CD4-positive, alpha-beta T cell (primary cell): ENCODE results near the gene ELL2. TPM values are rescaled to one million over a fixed set of nuclear protein-coding genes. Genes with fewer than 3 reads are reported as not detected.

Experiments used
- ATAC-seq: fragments of 200-7000 bp; cut with Tn5 transposase; one replicate; pipeline ENCODE4 v1.10.0; 2022; ENCODE audit warnings: mild to moderate bottlenecking; ENCODE audit not compliant: poor library complexity
- CTCF ChIA-PET: fragments of 350-600 bp; sonication (Branson Sonifier 250); formaldehyde crosslinking; loops from one replicate; lab custom pipeline; 2021; ENCODE audit warnings: antibody characterized with exemption, inconsistent platforms; lab: Charles Lee
- POLR2A ChIA-PET: fragments of 350-600 bp; sonication (Branson Sonifier 250); formaldehyde crosslinking; loops from one replicate; lab custom pipeline; 2021; ENCODE audit warnings: antibody characterized with exemption, inconsistent platforms; lab: Charles Lee
- DNase-seq, 14 experiments: peaks; one replicate each; pipeline ENCODE4 v3.0.0-alpha.2; 2013 to 2020; ENCODE audit warnings: mixed read lengths in 2 of 14
- H3K27ac ChIP-seq, 2 donors: one replicate each; pipeline versions ENCODE4 v1.5.1 to v1.7.0; 2013; ENCODE audit warnings: low read length in 2 of 2, low read depth in 1 of 2, mild to moderate bottlenecking in 1 of 2
- H3K27me3 ChIP-seq, 2 experiments: 1 replicate in 1 of 2; 2 replicates in 1 of 2; pipeline versions ENCODE4 v1.6.1 to v1.7.0; 2013; ENCODE audit warnings: low read length in 2 of 2, control low read depth in 1 of 2, mild to moderate bottlenecking in 1 of 2, moderate library complexity in 1 of 2; ENCODE audit not compliant: insufficient read depth in 2 of 2, control insufficient read depth in 1 of 2
- H3K36me3 ChIP-seq: one replicate; pipeline ENCODE4 v1.6.1; 2013; ENCODE audit warnings: low read length, control low read depth; ENCODE audit not compliant: insufficient read depth
- H3K4me1 ChIP-seq: one replicate; pipeline ENCODE4 v1.6.1; 2013; ENCODE audit warnings: low read length, control low read depth; ENCODE audit not compliant: insufficient read depth
- H3K4me3 ChIP-seq: one replicate; pipeline ENCODE4 v1.5.1; 2013; ENCODE audit warnings: mild to moderate bottlenecking, low read length, moderate library complexity
- H3K9me3 ChIP-seq, 2 experiments: 1 replicate in 1 of 2; 2 replicates in 1 of 2; pipeline versions ENCODE4 v1.6.1 to v1.7.0; 2013; ENCODE audit warnings: low read length in 2 of 2, mild to moderate bottlenecking in 2 of 2, control low read depth in 1 of 2, moderate library complexity in 1 of 2; ENCODE audit not compliant: control insufficient read depth in 1 of 2, insufficient read depth in 1 of 2
- H3K27ac Mint-ChIP-seq: one replicate; pipeline ENCODE4 v1.8.0; 2020; ENCODE audit warnings: mixed read lengths
- H3K27me3 Mint-ChIP-seq: one replicate; pipeline ENCODE4 v1.8.0; 2021; ENCODE audit warnings: mixed read lengths
- H3K36me3 Mint-ChIP-seq: one replicate; pipeline ENCODE4 v1.8.0; 2021; ENCODE audit warnings: low read depth, mixed read lengths
- H3K4me1 Mint-ChIP-seq: one replicate; pipeline ENCODE4 v1.8.0; 2021; ENCODE audit warnings: low read depth, mixed read lengths
- H3K4me3 Mint-ChIP-seq: one replicate; pipeline ENCODE4 v1.8.0; 2020; ENCODE audit warnings: mild to moderate bottlenecking, mixed read lengths
- H3K9me3 Mint-ChIP-seq: one replicate; pipeline ENCODE4 v1.8.0; 2020; ENCODE audit warnings: mixed read lengths
- intact Hi-C, 2 experiments: fragments of 100-400 bp; cut with DNase I in 1 of 2; cut with micrococcal nuclease in 1 of 2; formaldehyde crosslinking; loops; one replicate each; pipeline versions ENCODE4 v1.15.1 to v1.9.0; 2023 to 2025; cut with DNase I, micrococcal nuclease
- total RNA-seq, 174 experiments: library from RNA in 2 of 174; stranded (reverse) in 2 of 174; gene quantifications; one replicate each; pipeline ENCODE4 v1.2.3 and lab custom pipeline; 2021 to 2026
- TF ChIP-seq, protein P1 (sequence below): fragments of 200-600 bp; IDR thresholded peaks from one replicate; pipeline ENCODE4 v1.8.0; 2022; ENCODE audit warnings: antibody characterized with exemption, mild to moderate bottlenecking

ELL2 gene
- total RNA-seq, 2 experiments from 2014 or later = 93.5 to 98.1 TPM

DNA sequence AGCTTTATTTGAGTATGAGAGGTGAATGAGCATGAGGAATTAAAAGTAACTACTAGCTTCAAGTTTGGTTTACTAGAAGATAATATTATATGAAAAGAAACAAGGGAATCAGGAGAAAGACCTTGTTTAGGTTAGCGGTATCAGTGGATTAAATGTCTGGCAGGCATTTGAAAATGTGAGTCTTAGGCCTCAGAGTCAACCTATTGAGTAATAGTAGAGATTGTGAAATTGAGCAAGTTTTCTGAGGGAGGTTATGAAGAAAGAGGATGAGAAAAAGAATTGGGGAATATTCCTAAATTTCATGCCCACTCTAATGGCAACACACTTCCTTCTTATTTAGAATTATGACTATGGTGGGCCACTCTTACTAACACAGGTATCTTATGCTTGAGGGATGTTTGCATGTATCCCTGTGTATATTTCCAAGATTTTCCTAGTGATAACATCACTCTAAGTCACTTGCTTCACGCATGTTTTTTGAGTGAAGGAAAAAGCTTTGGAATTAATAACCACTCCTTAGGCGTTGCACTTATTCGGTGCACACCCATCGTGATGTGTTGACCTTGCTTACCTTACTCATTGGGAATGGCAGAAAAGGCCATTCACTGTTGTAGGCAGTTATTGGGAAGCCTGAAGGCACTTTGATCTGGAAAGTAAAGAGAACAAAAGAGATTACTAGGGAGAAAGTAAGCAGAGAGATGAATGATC lies 8.2 kb upstream of the ELL2 start:
- intact Hi-C loops = loop anchor here in 1 of 2 experiments (10.0 kb wide), 1 partner anchor 415 kb away; the partner anchor contains the start of genes ARSK and SKIC3
- Mint-ChIP-seq H3K4me1 (no peaks in the 10 kb centered on the region), H3K36me3 (no peaks in the 10 kb centered on the region), H3K27me3 (peaks cover 1% of the 10 kb centered on the region), H3K9me3 (no peaks in the 10 kb centered on the region), H3K27ac (no peak overlapping the region), H3K4me3 (no peak overlapping the region)
- H3K27me3 ChIP-seq = no peaks in the 10 kb centered on the region
- H3K9me3 ChIP-seq = no peaks in the 10 kb centered on the region
- TF ChIP-seq, protein P1, sequence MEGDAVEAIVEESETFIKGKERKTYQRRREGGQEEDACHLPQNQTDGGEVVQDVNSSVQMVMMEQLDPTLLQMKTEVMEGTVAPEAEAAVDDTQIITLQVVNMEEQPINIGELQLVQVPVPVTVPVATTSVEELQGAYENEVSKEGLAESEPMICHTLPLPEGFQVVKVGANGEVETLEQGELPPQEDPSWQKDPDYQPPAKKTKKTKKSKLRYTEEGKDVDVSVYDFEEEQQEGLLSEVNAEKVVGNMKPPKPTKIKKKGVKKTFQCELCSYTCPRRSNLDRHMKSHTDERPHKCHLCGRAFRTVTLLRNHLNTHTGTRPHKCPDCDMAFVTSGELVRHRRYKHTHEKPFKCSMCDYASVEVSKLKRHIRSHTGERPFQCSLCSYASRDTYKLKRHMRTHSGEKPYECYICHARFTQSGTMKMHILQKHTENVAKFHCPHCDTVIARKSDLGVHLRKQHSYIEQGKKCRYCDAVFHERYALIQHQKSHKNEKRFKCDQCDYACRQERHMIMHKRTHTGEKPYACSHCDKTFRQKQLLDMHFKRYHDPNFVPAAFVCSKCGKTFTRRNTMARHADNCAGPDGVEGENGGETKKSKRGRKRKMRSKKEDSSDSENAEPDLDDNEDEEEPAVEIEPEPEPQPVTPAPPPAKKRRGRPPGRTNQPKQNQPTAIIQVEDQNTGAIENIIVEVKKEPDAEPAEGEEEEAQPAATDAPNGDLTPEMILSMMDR = no peak
- no peaks in the 10 kb centered on the region for H3K4me1 ChIP-seq
- no peaks in the 10 kb centered on the region for H3K36me3 ChIP-seq
- H3K4me3 ChIP-seq = no peak overlapping the region
- DNase-seq = peak in 1 of 14 experiments; percentile 18
- POLR2A ChIA-PET = no interaction called here
- H3K27ac ChIP-seq = no peak overlapping the region
- CTCF ChIA-PET = no interaction called here
- ATAC-seq = no peak

GRCh38 chr5:95969055-95969454 lies 7.4 kb upstream of the ELL2 start:
- Histone ChIP-seq H3K36me3 (no peaks in the 10 kb centered on the region), H3K27me3 (no peaks in the 10 kb centered on the region), H3K9me3 (no peaks in the 10 kb centered on the region), H3K27ac (no peak overlapping the region), H3K4me3 (no peak overlapping the region), H3K4me1 (no peaks in the 10 kb centered on the region)
- Mint-ChIP-seq H3K9me3 (no peaks in the 10 kb centered on the region), H3K4me1 (no peaks in the 10 kb centered on the region), H3K36me3 (no peaks in the 10 kb centered on the region), H3K27me3 (no peaks in the 10 kb centered on the region), H3K4me3 (no peak overlapping the region), H3K27ac (no peak overlapping the region)
- DNase-seq (no peak), ATAC-seq (no peak)
- intact Hi-C loops = loop anchor here in 1 of 2 experiments (10.0 kb wide), 1 partner anchor 414 kb away; the partner anchor contains the start of genes ARSK and SKIC3
- TF ChIP-seq, protein P1 = no peak
- ChIA-PET POLR2A (interaction anchor here (0.8 kb wide), 1 partner anchor 95 kb away, joined by 3 read pairs; no protein-coding TSS in a partner anchor), CTCF (no interaction called here)

- ChIA-PET POLR2A (no interaction called here), CTCF (no interaction called here)
- TF ChIP-seq, protein P1 = no peak
These were observed 5.6 kb upstream of the ELL2 start for GRCh38 chr5:95967236-95967635.

More at GRCh38 chr5:95967236-95967635, 5.6 kb upstream of the ELL2 start:
- no peaks in the 10 kb centered on the region for H3K36me3 Mint-ChIP-seq
- peaks cover 7% of the 10 kb centered on the region for H3K4me1 ChIP-seq
- no peaks in the 10 kb centered on the region for H3K36me3 ChIP-seq
- no peak overlapping the region for H3K4me3 Mint-ChIP-seq
- no peaks in the 10 kb centered on the region for H3K27me3 ChIP-seq
- H3K27ac ChIP-seq = no peak overlapping the region
- no peak overlapping the region for H3K27ac Mint-ChIP-seq
- H3K4me3 ChIP-seq = no peak overlapping the region
- ATAC-seq = no peak
- no peak for DNase-seq
- no peaks in the 10 kb centered on the region for H3K9me3 Mint-ChIP-seq
- no peaks in the 10 kb centered on the region for H3K9me3 ChIP-seq
- no peaks in the 10 kb centered on the region for H3K27me3 Mint-ChIP-seq
- H3K4me1 Mint-ChIP-seq = peaks cover 6% of the 10 kb centered on the region
- intact Hi-C loops = loop anchor here in 1 of 2 experiments (10.0 kb wide), 1 partner anchor 412 kb away; the partner anchor contains the start of genes ARSK and SKIC3
